NCI-H2196 (cell line): ENCODE data around the gene CLDN14.

Experiments
- DNase-seq: peaks from one replicate; lab custom pipeline; 2025; ENCODE audit not compliant: unreplicated experiment; lab: John Stamatoyannopoulos, UW

The CLDN14 gene

GRCh38 chr21:36473203-36473602 lies 6.7 kb downstream of the CLDN14 start:
- no peak for DNase-seq

- no peak for DNase-seq
Observed at GRCh38 chr21:36472377-36472776, 7.5 kb downstream of the CLDN14 start.

- no peak for DNase-seq
Observed at GRCh38 chr21:36471254-36471723, 8.6 kb downstream of the CLDN14 start.

GRCh38 chr21:36470294-36470693 lies 9.6 kb downstream of the CLDN14 start:
- DNase-seq: no peak

- no peak for DNase-seq
Observed at GRCh38 chr21:36466061-36466511, 13.8 kb downstream of the CLDN14 start.

- DNase-seq: no peak
Observed at GRCh38 chr21:36465478-36465877, 14.4 kb downstream of the CLDN14 start.

- no peak for DNase-seq
Observed at GRCh38 chr21:36464590-36464989, 15.3 kb downstream of the CLDN14 start.

GRCh38 chr21:36463991-36464390 lies 15.9 kb downstream of the CLDN14 start:
- no peak for DNase-seq

- DNase-seq: no peak
Observed at GRCh38 chr21:36463204-36463603, 16.7 kb downstream of the CLDN14 start.

- DNase-seq: no peak
Observed at GRCh38 chr21:36461918-36462486, 17.9 kb downstream of the CLDN14 start.

- no peak for DNase-seq
Observed at GRCh38 chr21:36461277-36461917, 18.5 kb downstream of the CLDN14 start.

GRCh38 chr21:36460866-36461265 lies 19.1 kb downstream of the CLDN14 start:
- DNase-seq: no peak

- no peak for DNase-seq
Observed at GRCh38 chr21:36459098-36459497, 20.8 kb downstream of the CLDN14 start.

- DNase-seq: no peak
Observed at GRCh38 chr21:36456729-36457414, 23.1 kb downstream of the CLDN14 start.

- no peak for DNase-seq
Observed at GRCh38 chr21:36454706-36455105, 25.2 kb downstream of the CLDN14 start.

- DNase-seq: no peak
Observed at GRCh38 chr21:36454093-36454531, 25.8 kb downstream of the CLDN14 start.

- DNase-seq: peak; percentile 12
Observed at GRCh38 chr21:36452281-36452825, 27.6 kb downstream of the CLDN14 start.

GRCh38 chr21:36451506-36451905 lies 28.4 kb downstream of the CLDN14 start:
- DNase-seq: no peak

- DNase-seq: no peak
Observed at GRCh38 chr21:36450511-36450910, 29.4 kb downstream of the CLDN14 start.

GRCh38 chr21:36446301-36446700 lies 33.6 kb downstream of the CLDN14 start:
- DNase-seq: no peak

GRCh38 chr21:36441715-36442114 lies 38.2 kb downstream of the CLDN14 start:
- DNase-seq: no peak

- no peak for DNase-seq
Observed at GRCh38 chr21:36437745-36438128, 42.2 kb downstream of the CLDN14 start.
